Airway epithelial cell (primary cell): ENCODE data around the gene AKAP10. TPM values are rescaled to one million over a fixed set of nuclear protein-coding genes. Genes with fewer than 3 reads are reported as not detected.

Experiments
- total RNA-seq: library from RNA; depleted of rRNA; stranded (reverse); fragments of >200 nt; gene quantifications from 2 replicates; pipeline ENCODE4 v1.2.3, GENCODE V29; 2015

The AKAP10 gene
- 11.0 and 13.2 TPM in 2 replicates for total RNA-seq

DNA sequence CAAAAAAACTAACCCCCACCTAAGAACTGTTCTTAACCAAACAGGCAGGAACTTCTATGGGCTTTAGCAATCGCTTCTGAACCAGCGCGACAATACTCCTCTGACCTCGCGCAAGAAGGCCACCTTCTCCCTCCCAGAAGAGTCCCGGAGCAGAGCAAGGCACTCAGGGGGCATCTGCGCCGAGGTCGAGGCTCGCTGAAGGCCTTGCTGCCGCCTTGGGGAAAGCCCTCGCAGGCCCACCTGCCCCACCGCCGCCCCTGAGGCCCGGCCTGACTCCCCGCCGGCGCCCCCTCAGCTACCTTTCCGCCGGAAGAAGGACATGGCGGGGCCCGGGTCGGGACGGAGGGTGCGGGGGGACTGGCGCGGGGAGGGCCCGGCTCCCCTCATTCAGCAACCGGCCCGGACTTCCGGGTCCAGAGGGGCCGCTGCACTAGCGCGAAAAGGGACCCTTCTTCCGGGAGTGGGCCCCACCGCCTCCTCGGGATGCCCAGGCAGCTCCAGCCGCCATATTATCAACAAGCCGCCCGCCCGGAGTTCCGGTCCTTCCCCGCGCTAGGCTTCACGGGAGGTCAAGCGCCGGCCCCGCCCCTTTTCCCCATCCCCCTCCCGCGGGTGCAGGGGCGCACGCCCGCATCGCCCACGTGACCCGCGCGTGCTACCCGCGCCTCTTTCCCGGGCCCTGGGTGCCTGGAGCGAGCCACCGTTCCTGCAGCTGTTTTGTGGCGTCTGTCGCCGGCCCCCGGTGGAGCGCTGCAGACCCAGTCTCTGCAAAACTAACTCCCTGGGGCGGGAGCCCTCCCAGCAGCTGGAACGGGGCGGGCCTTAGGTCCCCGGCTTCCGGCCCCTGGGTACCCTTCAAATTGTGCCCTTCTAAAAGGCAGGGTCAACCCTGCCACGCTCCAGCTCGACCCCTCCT, at the start of gene AKAP10:
AKAP10 (minus strand) TSS at position 536 of the 916 bp plus-strand sequence; CDS start at position 387, 149 bp downstream.

DNA sequence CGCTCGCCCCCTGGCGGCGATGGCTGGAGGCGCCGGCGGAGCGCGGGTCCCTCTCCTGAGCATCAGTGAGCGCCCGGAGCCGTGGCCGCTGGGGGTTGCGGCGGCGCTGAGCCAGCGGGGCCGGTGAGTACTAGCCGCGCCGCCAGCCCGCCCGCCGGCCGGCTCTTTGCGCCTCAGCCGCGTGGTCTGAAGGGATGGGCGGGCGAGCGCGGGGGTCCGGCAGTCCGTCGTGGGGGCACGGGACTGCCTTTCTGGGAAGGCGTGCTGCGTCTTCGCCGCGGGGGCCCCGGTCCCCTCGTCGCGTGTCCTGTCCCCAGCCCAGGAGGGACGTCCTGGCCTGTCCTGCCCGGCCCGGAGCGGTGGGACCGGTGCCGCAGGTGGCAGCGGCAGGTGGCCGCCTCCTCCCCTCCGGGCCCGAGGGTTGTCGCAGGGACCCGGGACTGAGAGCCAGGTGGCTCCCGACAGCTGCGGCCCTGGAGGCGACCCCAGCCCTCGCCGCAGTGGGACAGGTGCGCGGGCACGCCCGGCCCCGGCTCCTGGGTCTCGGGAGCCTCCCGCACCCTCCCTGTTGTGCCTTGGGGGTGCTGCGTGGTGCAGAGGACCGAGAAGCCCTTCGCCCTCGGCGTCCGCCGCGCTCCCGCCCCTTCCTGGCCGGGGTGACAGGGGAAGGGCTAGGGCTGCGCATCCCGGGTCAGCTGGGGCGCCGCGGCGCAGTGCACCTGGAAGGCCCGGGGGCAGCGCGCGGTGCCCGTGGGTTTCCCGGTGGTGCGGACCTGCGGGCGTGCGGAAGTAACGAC, 31.9 kb upstream of the AKAP10 start, which contains the start of gene SPECC1:
SPECC1 (plus strand) TSS at position 58 of the 797 bp plus-strand sequence. CDS start 87,293 bp downstream, outside the sequence.

DNA sequence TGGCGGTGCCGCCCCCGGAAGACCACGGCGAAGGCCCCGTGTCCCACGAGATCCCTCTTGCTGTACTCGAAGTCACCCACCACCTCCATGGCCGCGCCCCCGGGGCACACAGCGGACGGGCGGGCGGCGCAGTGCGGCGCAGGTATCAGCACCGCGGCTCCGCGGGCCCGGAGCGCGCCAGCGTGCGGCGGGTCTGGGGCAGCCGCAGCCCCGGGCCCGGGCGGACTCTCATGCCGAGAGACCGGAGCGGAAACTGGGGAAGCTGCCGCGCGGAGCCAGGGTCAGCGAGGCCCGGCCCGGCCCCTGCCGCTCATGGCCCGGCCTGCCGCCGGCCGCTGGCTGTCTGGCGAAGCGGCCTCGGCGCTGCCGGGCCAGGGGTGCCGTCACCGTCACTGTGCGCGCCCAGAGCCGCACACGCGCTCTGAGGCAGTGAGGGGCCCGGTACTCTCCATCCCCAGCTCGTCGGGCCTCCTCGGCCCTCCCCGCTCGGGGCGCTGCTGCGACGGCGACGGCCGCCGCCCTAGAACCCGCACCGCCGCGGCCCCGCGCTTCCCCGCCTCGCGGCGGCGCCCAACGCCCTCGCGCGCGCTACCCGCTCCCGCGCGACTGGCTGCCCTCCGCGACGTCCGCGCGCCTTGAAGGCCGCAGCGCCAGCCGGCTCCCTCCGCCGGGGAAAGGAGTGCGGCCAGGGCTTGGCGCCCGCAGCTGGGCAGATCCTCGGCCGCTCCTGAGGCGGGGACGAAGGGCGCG, 110.1 kb downstream of the AKAP10 start, which contains the start of gene ULK2:
ULK2 (minus strand) TSS at position 608 of the 750 bp plus-strand sequence; CDS start at position 89, 519 bp downstream.

Other genes with a start within 250 kb of the AKAP10 start
- gene ALDH3A1, start 229.5 kb downstream of the AKAP10 start, total RNA-seq: 42.2 and 62.1 TPM in 2 replicates
- 4.2 and 8.3 TPM in 2 replicates for gene ULK2, start 109.9 kb downstream of the AKAP10 start, total RNA-seq
- 46.3 and 53.6 TPM in 2 replicates for gene SPECC1, start 31.5 kb upstream of the AKAP10 start, total RNA-seq